HepG2 (cell line): ENCODE measurements around the gene HIF3A. TPM values are rescaled to one million over a fixed set of nuclear protein-coding genes. Genes with fewer than 3 reads are reported as not detected.
A peak's percentile ranks its signal among the peaks of the same experiment; 100 is the strongest.
"Not testable (repeated sequence)": the region's sequence is repeated elsewhere in the genome, so short reads cannot be mapped to it uniquely, and the experiment has no call there.

Experiments used
- ATAC-seq: fragments of 200-7000 bp; cut with Tn5 transposase; 3 replicates; pipeline ENCODE4 v1.9.1; 2020; ENCODE audit warnings: mild to moderate bottlenecking, moderate library complexity
- BruUV-seq: library from RNA; stranded (reverse); fragments of 400-500 nt; replicated peaks from 2 replicates; lab custom pipeline; 2021; lab: Mats Ljungman, UMichigan
- CTCF ChIA-PET: fragments of 300-600 bp; formaldehyde crosslinking; extraction: SDS; loops from one replicate; lab custom pipeline; 2021; ENCODE audit warnings: low total read pairs, inconsistent platforms, low intra/inter-chr PET ratio; lab: Yijun Ruan, JAX
- POLR2A ChIA-PET: fragments of 350-600 bp; sonication (Branson Sonifier 250); formaldehyde crosslinking; loops from one replicate; lab custom pipeline; 2020; ENCODE audit warnings: antibody characterized with exemption, inconsistent platforms; lab: Yijun Ruan, JAX
- DNase-seq: peaks from one replicate; pipeline ENCODE4 v3.0.0-alpha.2; 2015; ENCODE audit warnings: low spot score
- FAIRE-seq: peaks from 3 replicates; lab custom pipeline; 2011; peaks lifted over from hg19 to GRCh38; lab: Jason Lieb, UNC
- H2AFZ ChIP-seq: one replicate; pipeline ENCODE4 v1.6.1; 2011; ENCODE audit warnings: low read length, inconsistent platforms
- H3K27ac ChIP-seq: fragments of 300-600 bp; 3 replicates; pipeline ENCODE4 v1.8.0; 2011; ENCODE audit warnings: mixed run types, mild to moderate bottlenecking, mixed read lengths, low read length, inconsistent platforms; ENCODE audit not compliant: insufficient read depth; ENCODE audit errors: extremely low read length
- H3K27me3 ChIP-seq, 2 experiments: fragments of 200-600 bp in 1 of 2; 2 replicates in 1 of 2; 3 replicates in 1 of 2; pipeline versions ENCODE4 v1.6.0 to v1.8.0; 2011; ENCODE audit warnings: low read length in 2 of 2, mild to moderate bottlenecking in 2 of 2, moderate library complexity in 2 of 2, inconsistent platforms in 1 of 2; ENCODE audit not compliant: insufficient read depth in 2 of 2, control insufficient read depth in 1 of 2
- H3K36me3 ChIP-seq, 2 experiments: fragments of 200-600 bp in 1 of 2; replicated peaks in 1 of 2; 2 replicates in 1 of 2; 3 replicates in 1 of 2; pipeline versions ENCODE4 v1.5.1 to v1.8.0; 2011; ENCODE audit warnings: low read length in 2 of 2, inconsistent platforms in 1 of 2; ENCODE audit not compliant: insufficient read depth in 2 of 2, control insufficient read depth in 1 of 2
- H3K4me1 ChIP-seq: 2 replicates; pipeline ENCODE4 v1.5.1; 2012; ENCODE audit warnings: low read length, inconsistent platforms; ENCODE audit not compliant: insufficient read depth
- H3K4me2 ChIP-seq: 2 replicates; pipeline ENCODE4 v1.6.0; 2011; ENCODE audit warnings: low read depth, low read length, inconsistent platforms
- H3K4me3 ChIP-seq, 3 experiments: fragments of 200-600 bp in 1 of 3; sonication (generic), shearing (Covaris generic) in 1 of 3; replicated peaks in 1 of 3; 2 replicates each; pipeline ENCODE4 v1.5.1; 2011 to 2016; ENCODE audit warnings: low read length in 3 of 3, inconsistent platforms in 2 of 3, low read depth in 2 of 3, mild to moderate bottlenecking in 2 of 3, control low read depth in 1 of 3, mixed read lengths in 1 of 3; ENCODE audit not compliant: insufficient read depth in 1 of 3
- H3K79me2 ChIP-seq: one replicate; pipeline ENCODE4 v1.6.1; 2011; ENCODE audit warnings: low read length, inconsistent platforms; ENCODE audit not compliant: insufficient read depth
- H3K9ac ChIP-seq: 2 replicates; pipeline ENCODE4 v1.6.0; 2011; ENCODE audit warnings: mild to moderate bottlenecking, low read depth, low read length, inconsistent platforms; ENCODE audit not compliant: insufficient read depth
- H3K9me3 ChIP-seq: 2 replicates; pipeline ENCODE4 v1.5.1; 2012; ENCODE audit warnings: mild to moderate bottlenecking, low read length
- H4K20me1 ChIP-seq: 2 replicates; pipeline ENCODE4 v1.6.0; 2011; ENCODE audit warnings: inconsistent platforms, mild to moderate bottlenecking, low read length, moderate library complexity; ENCODE audit not compliant: insufficient read depth
- NFYB ChIP-seq: sonication (generic); formaldehyde crosslinking; IDR thresholded peaks from 2 replicates; pipeline ENCODE4 v1.4.0; 2020; ENCODE audit warnings: missing genetic modification reagents
- ZMYM4 ChIP-seq: sonication (generic); formaldehyde crosslinking; IDR thresholded peaks from 2 replicates; pipeline ENCODE4 v1.8.1; 2023; ENCODE audit warnings: mild to moderate bottlenecking, missing genetic modification reagents
- ZNF615 ChIP-seq: sonication (generic); formaldehyde crosslinking; IDR thresholded peaks from 2 replicates; pipeline ENCODE4 v1.5.0; 2020; ENCODE audit warnings: mild to moderate bottlenecking, missing genetic modification reagents, borderline replicate concordance
- WGBS: methylation state at CpG from one replicate; pipeline ENCODE4 v1.1.6; 2017; ENCODE audit warnings: low lambda C conversion rate; 5-methylcytosine and 5-hydroxymethylcytosine counted together
- in situ Hi-C: cut with HindIII; loops from 2 replicates; pipeline ENCODE4 v1.10.0; 2017; ENCODE audit warnings: low pct_unique_long_range_greater_than_20kb; ENCODE audit not compliant: extremely low pct_ligation_motif_present
- intact Hi-C: fragments of 100-400 bp; cut with micrococcal nuclease; formaldehyde crosslinking; loops from one replicate; pipeline ENCODE4 v1.10.0; 2022; ENCODE audit not compliant: unreplicated experiment
- polyA plus RNA-seq, 8 experiments: library from polyadenylated mRNA; depleted of rRNA in 3 of 8; stranded (reverse) in 7 of 8; unstranded in 1 of 8; fragments of >200 nt; fragmentation: Illumina TruSeq in 4 of 8; extraction: Trizol in 4 of 8; gene quantifications; 2 replicates each; pipeline versions ENCODE4 v1.2.1 to v1.2.3, GENCODE V29; 2011 to 2016; ENCODE audit warnings: low read depth in 4 of 8, missing spikeins in 1 of 8, mixed read lengths in 1 of 8; ENCODE audit not compliant: insufficient read depth in 1 of 8
- total RNA-seq, 5 experiments: library from RNA; depleted of rRNA; stranded (reverse); fragments of >200 nt; fragmentation: Illumina TruSeq; extraction: Trizol; gene quantifications; 2 replicates each; pipeline ENCODE4 v1.2.3, GENCODE V29; 2016; ENCODE audit warnings: low read depth in 1 of 5
- TF ChIP-seq, protein P1 (sequence below): sonication (generic); formaldehyde crosslinking; IDR thresholded peaks from 2 replicates; pipeline ENCODE4 v1.5.0; 2020; ENCODE audit warnings: mild to moderate bottlenecking, missing genetic modification reagents

HIF3A gene
- total and polyA plus RNA-seq, 2 of the 13 experiments (the other 11 are each of a cell fraction or from before 2014, with no cell fraction given) = 0.09 to 0.22 TPM

DNA sequence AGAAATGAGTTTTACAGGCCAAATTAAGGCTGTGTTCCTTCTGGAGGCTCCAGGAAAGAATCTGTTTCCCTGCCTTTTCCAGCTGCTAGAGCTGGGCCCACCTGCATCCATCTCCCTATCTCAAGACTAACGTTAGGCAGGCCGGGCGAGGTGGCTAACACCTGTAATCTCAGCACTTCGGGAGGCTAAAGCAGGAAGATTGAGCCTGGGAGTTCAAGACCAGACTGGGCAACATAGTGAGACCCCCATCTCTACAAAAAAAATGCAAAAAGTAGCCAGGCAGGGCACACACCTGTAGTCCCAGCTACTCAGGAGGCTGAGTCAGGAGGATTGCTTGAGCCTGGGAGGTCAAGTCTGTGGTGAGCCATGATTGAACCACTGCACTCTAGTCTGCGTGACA, 14.6 kb downstream of the HIF3A start:
- BruUV-seq = no TSS peak
- in situ Hi-C loops (no loop called here), intact Hi-C loops (no loop called here)
- 87% methylated on average over 5 of the region's 5 CpGs for WGBS
- Histone ChIP-seq H3K9me3 (peaks cover 3% of the 10 kb centered on the region; the same call in 1 of the 2 replicates), H3K79me2 (no peaks in the 10 kb centered on the region), H3K27me3 (no peaks in the 10 kb centered on the region), H3K4me2 (no peak overlapping the region), H3K4me1 (no peaks in the 10 kb centered on the region), H3K9ac (no peak overlapping the region), H3K4me3 (no peak overlapping the region), H4K20me1 (no peaks in the 10 kb centered on the region), H3K27ac (no peak overlapping the region), H3K36me3 (no peaks in the 10 kb centered on the region), H2AFZ (no peak overlapping the region)
- DNase-seq = no peak
- ChIA-PET CTCF (no interaction called here), POLR2A (interaction anchor here (0.6 kb wide), 1 partner anchor 13 kb away, joined by 3 read pairs; no protein-coding TSS in a partner anchor)
- no peak for ATAC-seq
- TF ChIP-seq ZMYM4 (CRISPR knock-in tag) (no peak), NFYB (no peak), ZNF615 (no peak)
- TF ChIP-seq, protein P1, sequence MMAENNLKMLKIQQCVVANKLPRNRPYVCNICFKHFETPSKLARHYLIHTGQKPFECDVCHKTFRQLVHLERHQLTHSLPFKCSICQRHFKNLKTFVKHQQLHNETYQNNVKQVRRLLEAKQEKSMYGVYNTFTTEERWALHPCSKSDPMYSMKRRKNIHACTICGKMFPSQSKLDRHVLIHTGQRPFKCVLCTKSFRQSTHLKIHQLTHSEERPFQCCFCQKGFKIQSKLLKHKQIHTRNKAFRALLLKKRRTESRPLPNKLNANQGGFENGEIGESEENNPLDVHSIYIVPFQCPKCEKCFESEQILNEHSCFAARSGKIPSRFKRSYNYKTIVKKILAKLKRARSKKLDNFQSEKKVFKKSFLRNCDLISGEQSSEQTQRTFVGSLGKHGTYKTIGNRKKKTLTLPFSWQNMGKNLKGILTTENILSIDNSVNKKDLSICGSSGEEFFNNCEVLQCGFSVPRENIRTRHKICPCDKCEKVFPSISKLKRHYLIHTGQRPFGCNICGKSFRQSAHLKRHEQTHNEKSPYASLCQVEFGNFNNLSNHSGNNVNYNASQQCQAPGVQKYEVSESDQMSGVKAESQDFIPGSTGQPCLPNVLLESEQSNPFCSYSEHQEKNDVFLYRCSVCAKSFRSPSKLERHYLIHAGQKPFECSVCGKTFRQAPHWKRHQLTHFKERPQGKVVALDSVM (CRISPR knock-in tag) = 0 out of 2 replicates have a peak, but pooled peaks have one; percentile 30
- no peak for FAIRE-seq

DNA sequence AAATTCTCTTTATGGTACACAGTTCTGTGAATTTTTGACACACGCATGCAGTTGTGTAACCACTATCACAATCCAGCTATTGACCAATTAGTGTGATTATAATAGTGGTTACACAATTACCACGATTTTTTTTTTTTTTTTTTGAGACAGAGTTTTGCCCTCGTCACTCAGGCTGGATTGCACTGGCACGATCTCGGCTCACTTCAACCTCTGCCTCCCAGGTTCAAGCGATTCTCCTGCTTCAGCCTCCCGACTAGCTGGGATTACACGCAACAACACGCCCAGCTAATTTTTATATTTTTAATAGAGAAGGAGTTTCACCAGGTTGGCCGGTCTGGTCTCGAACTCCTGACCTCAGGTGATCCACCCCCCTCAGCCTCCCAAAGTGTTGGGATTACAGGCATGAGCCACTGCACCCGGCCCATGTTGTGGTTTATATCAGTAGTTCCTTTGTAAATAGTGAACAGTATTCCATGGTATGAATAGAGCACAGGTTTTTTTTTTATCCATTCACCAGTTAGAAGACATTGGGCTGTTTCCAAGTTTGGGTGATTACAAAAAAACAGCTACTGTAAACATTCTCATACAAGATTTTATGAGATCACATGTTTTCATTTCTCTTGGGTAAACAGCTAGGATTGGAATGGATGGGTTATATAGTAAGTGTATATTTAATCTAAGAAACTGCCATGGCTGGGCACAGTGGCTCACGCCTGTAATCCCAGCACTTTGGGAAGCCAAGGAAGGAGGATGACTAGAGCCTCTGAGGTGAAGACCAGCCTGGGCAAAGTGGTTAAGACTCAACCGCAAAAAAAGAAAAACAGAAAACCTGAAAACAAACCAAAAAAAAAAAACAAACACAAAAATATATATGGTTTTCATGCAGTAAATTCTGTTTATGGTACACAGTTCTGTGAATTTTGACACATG, 17.0 kb downstream of the HIF3A start:
- H3K27me3 ChIP-seq, H3K27ac ChIP-seq, H3K79me2 ChIP-seq, BruUV-seq, H3K4me1 ChIP-seq, H3K4me3 ChIP-seq, H3K4me2 ChIP-seq, intact Hi-C loops, CTCF ChIA-PET, H3K9ac ChIP-seq, H3K36me3 ChIP-seq, in situ Hi-C loops, H4K20me1 ChIP-seq, POLR2A ChIA-PET, H3K9me3 ChIP-seq, FAIRE-seq, DNase-seq, H2AFZ ChIP-seq, ATAC-seq: not testable (repeated sequence)
- WGBS = 61% methylated on average over 14 of the region's 14 CpGs
